CD4-positive, alpha-beta T cell (primary cell): ENCODE data around the gene ADAT2. TPM values are rescaled to one million over a fixed set of nuclear protein-coding genes. Genes with fewer than 3 reads are reported as not detected.

Source experiments
- ATAC-seq: fragments of 200-7000 bp; cut with Tn5 transposase; one replicate; pipeline ENCODE4 v1.10.0; 2022; ENCODE audit warnings: mild to moderate bottlenecking; ENCODE audit not compliant: poor library complexity
- CTCF ChIA-PET: fragments of 350-600 bp; sonication (Branson Sonifier 250); formaldehyde crosslinking; loops from one replicate; lab custom pipeline; 2021; ENCODE audit warnings: antibody characterized with exemption, inconsistent platforms; lab: Charles Lee
- POLR2A ChIA-PET: fragments of 350-600 bp; sonication (Branson Sonifier 250); formaldehyde crosslinking; loops from one replicate; lab custom pipeline; 2021; ENCODE audit warnings: antibody characterized with exemption, inconsistent platforms; lab: Charles Lee
- DNase-seq, 14 experiments: peaks; one replicate each; pipeline ENCODE4 v3.0.0-alpha.2; 2013 to 2020; ENCODE audit warnings: mixed read lengths in 2 of 14
- H3K27ac ChIP-seq, 2 donors: one replicate each; pipeline versions ENCODE4 v1.5.1 to v1.7.0; 2013; ENCODE audit warnings: low read length in 2 of 2, low read depth in 1 of 2, mild to moderate bottlenecking in 1 of 2
- H3K27me3 ChIP-seq, 2 experiments: 1 replicate in 1 of 2; 2 replicates in 1 of 2; pipeline versions ENCODE4 v1.6.1 to v1.7.0; 2013; ENCODE audit warnings: low read length in 2 of 2, control low read depth in 1 of 2, mild to moderate bottlenecking in 1 of 2, moderate library complexity in 1 of 2; ENCODE audit not compliant: insufficient read depth in 2 of 2, control insufficient read depth in 1 of 2
- H3K36me3 ChIP-seq: one replicate; pipeline ENCODE4 v1.6.1; 2013; ENCODE audit warnings: low read length, control low read depth; ENCODE audit not compliant: insufficient read depth
- H3K4me1 ChIP-seq: one replicate; pipeline ENCODE4 v1.6.1; 2013; ENCODE audit warnings: low read length, control low read depth; ENCODE audit not compliant: insufficient read depth
- H3K4me3 ChIP-seq: one replicate; pipeline ENCODE4 v1.5.1; 2013; ENCODE audit warnings: mild to moderate bottlenecking, low read length, moderate library complexity
- H3K9me3 ChIP-seq, 2 experiments: 1 replicate in 1 of 2; 2 replicates in 1 of 2; pipeline versions ENCODE4 v1.6.1 to v1.7.0; 2013; ENCODE audit warnings: low read length in 2 of 2, mild to moderate bottlenecking in 2 of 2, control low read depth in 1 of 2, moderate library complexity in 1 of 2; ENCODE audit not compliant: control insufficient read depth in 1 of 2, insufficient read depth in 1 of 2
- H3K27ac Mint-ChIP-seq: one replicate; pipeline ENCODE4 v1.8.0; 2020; ENCODE audit warnings: mixed read lengths
- H3K27me3 Mint-ChIP-seq: one replicate; pipeline ENCODE4 v1.8.0; 2021; ENCODE audit warnings: mixed read lengths
- H3K36me3 Mint-ChIP-seq: one replicate; pipeline ENCODE4 v1.8.0; 2021; ENCODE audit warnings: low read depth, mixed read lengths
- H3K4me1 Mint-ChIP-seq: one replicate; pipeline ENCODE4 v1.8.0; 2021; ENCODE audit warnings: low read depth, mixed read lengths
- H3K4me3 Mint-ChIP-seq: one replicate; pipeline ENCODE4 v1.8.0; 2020; ENCODE audit warnings: mild to moderate bottlenecking, mixed read lengths
- H3K9me3 Mint-ChIP-seq: one replicate; pipeline ENCODE4 v1.8.0; 2020; ENCODE audit warnings: mixed read lengths
- CTCF ChIP-seq: fragments of 200-600 bp; IDR thresholded peaks from one replicate; pipeline ENCODE4 v1.8.0; 2022; ENCODE audit warnings: antibody characterized with exemption, mild to moderate bottlenecking
- intact Hi-C, 2 experiments: fragments of 100-400 bp; cut with DNase I in 1 of 2; cut with micrococcal nuclease in 1 of 2; formaldehyde crosslinking; loops; one replicate each; pipeline versions ENCODE4 v1.15.1 to v1.9.0; 2023 to 2025; cut with DNase I, micrococcal nuclease
- total RNA-seq, 174 experiments: library from RNA in 2 of 174; stranded (reverse) in 2 of 174; gene quantifications; one replicate each; pipeline ENCODE4 v1.2.3 and lab custom pipeline; 2021 to 2026

The ADAT2 gene
- total RNA-seq, 2 experiments from 2014 or later = 14.6 to 17.4 TPM

GRCh38 chr6:143402721-143403336 is 47.7 kb downstream of the ADAT2 start:
- no peak for DNase-seq
- no peak for ATAC-seq
- H3K4me3 Mint-ChIP-seq = no peak overlapping the region
- H3K27me3 Mint-ChIP-seq = peaks cover 6% of the 10 kb centered on the region
- H3K4me1 ChIP-seq = peaks cover 16% of the 10 kb centered on the region
- H3K4me3 ChIP-seq = no peak overlapping the region
- no peaks in the 10 kb centered on the region for H3K36me3 Mint-ChIP-seq
- TF ChIP-seq CTCF = no peak
- no peak overlapping the region for H3K27ac ChIP-seq
- H3K27me3 ChIP-seq = no peaks in the 10 kb centered on the region
- peaks cover 30% of the 10 kb centered on the region for H3K4me1 Mint-ChIP-seq
- ChIA-PET POLR2A (no interaction called here), CTCF (interaction anchor here (0.5 kb wide), 1 partner anchor 23 kb away, joined by 3 read pairs; no protein-coding TSS in a partner anchor)
- intact Hi-C loops = no loop called here
- H3K27ac Mint-ChIP-seq = no peak overlapping the region
- no peaks in the 10 kb centered on the region for H3K36me3 ChIP-seq
- H3K9me3 ChIP-seq = no peaks in the 10 kb centered on the region
- H3K9me3 Mint-ChIP-seq = no peaks in the 10 kb centered on the region

- TF ChIP-seq CTCF = no peak
- DNase-seq (no peak), ATAC-seq (no peak)
- H3K4me1 ChIP-seq = peaks cover 26% of the 10 kb centered on the region
- no peaks in the 10 kb centered on the region for H3K27me3 ChIP-seq
- ChIA-PET CTCF (interaction anchor here (1.1 kb wide), 1 partner anchor 26 kb away, joined by 4 read pairs; no protein-coding TSS in a partner anchor), POLR2A (interaction anchor here (1.2 kb wide), 1 partner anchor 49 kb away, joined by 3 read pairs; the partner anchor contains the start of genes ADAT2 and PEX3)
- no peak overlapping the region for H3K27ac ChIP-seq
- no peaks in the 10 kb centered on the region for H3K36me3 Mint-ChIP-seq
- no peaks in the 10 kb centered on the region for H3K9me3 ChIP-seq
- no peaks in the 10 kb centered on the region for H3K9me3 Mint-ChIP-seq
- H3K4me3 Mint-ChIP-seq = no peak overlapping the region
- no peak overlapping the region for H3K4me3 ChIP-seq
- intact Hi-C loops = no loop called here
- no peaks in the 10 kb centered on the region for H3K36me3 ChIP-seq
- H3K27me3 Mint-ChIP-seq = peaks cover 6% of the 10 kb centered on the region
- H3K27ac Mint-ChIP-seq = no peak overlapping the region
- H3K4me1 Mint-ChIP-seq = peaks cover 32% of the 10 kb centered on the region
Observed at GRCh38 chr6:143401636-143402370, 48.7 kb downstream of the ADAT2 start.

- Histone ChIP-seq H3K27ac (no peak overlapping the region), H3K9me3 (no peaks in the 10 kb centered on the region), H3K27me3 (no peaks in the 10 kb centered on the region), H3K4me3 (no peak overlapping the region), H3K4me1 (peaks cover 31% of the 10 kb centered on the region), H3K36me3 (no peaks in the 10 kb centered on the region)
- H3K9me3 Mint-ChIP-seq = no peaks in the 10 kb centered on the region
- ChIA-PET POLR2A (interaction anchor here (1.2 kb wide), 1 partner anchor 50 kb away, joined by 3 read pairs; the partner anchor contains the start of genes ADAT2 and PEX3), CTCF (interaction anchor here (1.1 kb wide), 1 partner anchor 26 kb away, joined by 4 read pairs; no protein-coding TSS in a partner anchor)
- peak overlapping the region; percentile 41 for H3K27ac Mint-ChIP-seq
- TF ChIP-seq CTCF = no peak
- no peak overlapping the region for H3K4me3 Mint-ChIP-seq
- ATAC-seq (no peak), DNase-seq (no peak)
- no peaks in the 10 kb centered on the region for H3K36me3 Mint-ChIP-seq
- H3K27me3 Mint-ChIP-seq = peaks cover 6% of the 10 kb centered on the region
- intact Hi-C loops = no loop called here
- peaks cover 32% of the 10 kb centered on the region for H3K4me1 Mint-ChIP-seq
Observed at GRCh38 chr6:143401068-143401446, 49.4 kb downstream of the ADAT2 start.
